ENCODE measurements around the gene EMX2.

EMX2 gene

DNA sequence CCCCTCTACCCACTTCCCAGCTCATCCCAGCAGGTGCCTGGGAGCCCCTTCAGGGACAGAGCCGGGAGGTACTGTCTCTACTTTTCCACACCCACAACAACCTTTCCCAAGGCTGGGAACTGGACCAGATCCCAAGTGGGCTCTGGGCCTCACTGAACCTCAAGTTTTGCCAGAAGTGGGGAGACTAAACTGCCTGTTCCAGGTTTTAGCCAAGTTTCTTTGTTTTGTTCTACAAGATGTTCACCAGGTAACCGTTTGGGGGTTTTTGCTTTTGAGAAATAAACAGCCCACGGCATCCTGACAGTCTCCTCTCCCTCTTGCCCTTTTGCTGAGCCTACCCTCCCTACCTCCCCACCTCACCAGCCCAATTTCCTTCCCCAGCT, 10.6 kb upstream of the EMX2 start:
- DNase-seq (ENCODE audit: low read depth), result no peak

DNA sequence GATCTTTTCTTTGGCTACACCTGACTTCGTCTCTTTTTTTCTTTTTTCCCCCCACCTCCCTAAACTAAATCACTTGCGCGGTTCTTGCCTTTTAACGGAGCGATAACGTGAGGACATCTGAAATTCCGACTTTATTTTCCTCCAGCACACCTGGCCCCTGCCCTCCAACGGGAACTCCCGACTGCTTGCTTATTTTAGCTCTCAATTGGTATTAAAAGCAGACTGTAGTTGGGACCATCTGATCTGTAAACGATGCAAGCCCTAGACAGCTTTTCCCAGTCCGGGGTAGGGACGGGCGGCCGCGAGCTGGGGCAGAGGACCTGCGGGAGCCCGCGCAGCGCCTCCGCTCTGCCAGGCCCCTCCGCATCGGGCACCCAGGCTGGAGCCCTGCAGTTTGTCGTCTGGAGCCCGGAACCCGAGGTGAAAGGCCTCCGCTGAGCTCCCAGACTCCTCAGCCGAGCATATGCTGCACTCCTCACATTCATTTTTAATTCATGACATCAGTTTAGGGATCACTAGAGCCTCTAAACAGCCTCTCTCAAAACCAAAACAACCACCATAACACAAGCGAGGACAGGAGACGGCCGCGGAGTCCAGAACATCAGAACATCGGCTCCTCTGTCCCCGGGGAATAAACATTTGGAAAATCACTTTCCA, 10.0 kb upstream of the EMX2 start:
- no peak for DNase-seq (ENCODE audit: low read depth)

DNA sequence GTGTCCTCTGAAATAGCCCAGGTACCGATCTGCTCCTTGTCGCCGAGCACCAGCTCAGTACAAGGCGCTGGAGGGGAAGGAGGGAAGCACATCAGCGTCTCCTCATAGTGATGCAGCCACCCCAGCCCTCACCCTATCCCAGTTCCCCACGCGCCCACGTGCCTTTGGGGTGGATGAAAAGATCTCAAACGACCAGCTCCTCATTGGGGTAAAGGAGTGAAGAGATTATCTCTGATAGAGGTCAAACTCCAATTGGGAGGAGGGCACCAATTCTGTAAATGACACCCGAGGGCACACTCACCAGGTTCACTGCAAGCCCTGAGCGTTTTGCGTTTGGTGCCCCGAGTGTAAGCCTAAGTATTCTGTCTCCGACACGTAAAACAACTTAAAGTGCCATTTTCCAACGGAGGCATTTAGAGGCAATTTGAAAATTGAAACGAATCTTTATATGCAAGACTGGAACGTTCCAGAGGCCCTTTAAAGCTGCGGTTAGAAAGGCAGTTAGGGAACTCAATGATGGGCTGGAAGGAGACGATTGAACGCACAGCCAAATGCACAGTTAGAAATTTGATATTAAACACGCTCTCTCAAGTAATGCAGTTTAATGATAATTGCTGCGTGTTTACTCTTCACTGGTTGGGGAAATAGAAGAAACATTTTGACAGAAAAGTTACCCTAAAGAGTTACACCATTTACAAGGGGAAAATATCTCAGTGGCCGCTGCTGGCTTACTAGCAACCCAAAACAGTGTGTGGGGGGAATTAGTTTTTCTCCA, 8.9 kb upstream of the EMX2 start:
- no peak for DNase-seq (ENCODE audit: low read depth)

DNA sequence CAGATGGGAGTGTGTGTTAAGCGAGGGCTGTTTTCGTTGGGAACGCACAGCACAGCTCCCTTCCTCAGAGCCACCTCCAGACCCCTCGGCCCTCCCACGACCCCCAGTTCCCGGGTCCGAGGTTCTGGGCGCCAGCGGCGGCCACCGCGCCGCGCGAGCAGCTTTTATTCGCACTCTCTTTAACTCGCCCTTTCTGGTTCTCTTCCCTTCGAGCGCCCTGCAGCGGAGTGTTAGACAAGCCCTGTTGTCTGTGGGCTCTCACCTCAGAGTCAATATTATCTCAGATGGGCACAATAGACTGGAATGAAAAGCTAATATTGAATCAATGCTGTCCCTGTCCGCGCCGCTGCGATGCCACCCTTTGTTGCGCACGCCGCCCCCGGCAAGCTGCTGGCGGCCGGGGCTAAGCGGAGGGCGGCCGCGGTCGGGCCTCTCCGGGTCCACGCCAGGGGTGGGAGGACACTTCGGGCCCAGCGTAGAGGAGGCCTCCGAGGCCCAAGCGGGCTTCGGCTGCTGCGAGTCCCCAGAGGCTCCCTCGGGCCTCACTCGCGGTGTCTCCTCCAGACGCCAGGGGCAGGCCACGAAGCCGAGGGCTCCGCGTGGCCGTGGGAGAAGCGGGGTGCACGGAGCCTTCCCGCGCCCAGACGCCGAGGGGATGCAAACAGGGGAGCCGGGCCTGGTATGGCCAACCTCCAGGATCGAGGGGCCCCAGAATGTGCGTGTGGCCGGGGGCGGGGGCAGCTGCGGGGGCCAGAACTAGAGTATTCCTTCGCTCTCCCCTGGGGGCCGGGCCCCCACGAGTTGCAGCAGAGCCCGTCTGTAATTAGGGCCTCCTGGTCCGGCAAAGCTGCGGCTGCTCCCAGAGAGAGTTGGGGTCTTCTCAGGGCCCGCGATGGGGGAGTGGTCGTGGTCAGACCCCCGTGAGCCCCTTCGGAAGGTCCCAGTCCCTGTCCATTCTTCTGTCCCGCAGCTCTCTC, 7.9 kb upstream of the EMX2 start:
- DNase-seq (ENCODE audit: low read depth), result no peak

DNA sequence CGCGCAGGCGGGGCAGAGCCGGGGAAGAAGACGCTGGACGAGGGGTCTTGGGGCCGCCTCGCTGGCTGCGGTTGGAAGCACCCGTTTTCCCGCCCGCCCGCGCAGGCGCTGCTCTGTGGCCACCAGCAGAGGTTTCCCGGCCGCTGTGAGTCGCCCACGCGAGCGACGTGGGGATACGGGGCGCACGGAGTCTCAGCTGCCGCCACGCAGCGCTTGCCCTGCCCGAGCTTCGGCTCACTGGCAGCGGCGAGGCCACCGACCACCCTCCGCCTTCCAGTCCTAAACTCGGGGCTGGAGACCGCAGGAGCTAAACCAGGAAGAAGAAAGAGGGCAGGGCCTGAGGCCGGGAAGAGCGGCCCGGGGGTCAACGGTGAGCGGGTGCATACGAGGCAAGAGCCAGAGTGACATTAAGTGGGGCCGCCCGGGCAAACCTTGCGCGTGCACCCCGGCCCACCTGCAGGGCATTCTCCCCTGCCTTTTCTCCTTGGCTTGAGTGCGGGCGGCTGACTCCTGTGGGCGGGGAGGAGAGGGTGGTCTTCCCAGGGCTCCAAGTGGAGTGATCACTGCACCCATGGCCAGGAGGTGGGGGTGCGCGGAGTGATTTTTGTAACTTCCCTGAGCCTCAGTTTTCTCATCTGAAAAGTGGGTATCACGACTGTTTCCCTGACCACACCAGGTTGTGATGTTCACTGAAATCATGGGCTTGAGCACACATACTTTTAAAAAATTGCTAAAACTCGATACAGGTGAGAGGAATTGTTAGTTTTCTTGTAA, 7.1 kb upstream of the EMX2 start:
- no peak for DNase-seq (ENCODE audit: low read depth)

DNA sequence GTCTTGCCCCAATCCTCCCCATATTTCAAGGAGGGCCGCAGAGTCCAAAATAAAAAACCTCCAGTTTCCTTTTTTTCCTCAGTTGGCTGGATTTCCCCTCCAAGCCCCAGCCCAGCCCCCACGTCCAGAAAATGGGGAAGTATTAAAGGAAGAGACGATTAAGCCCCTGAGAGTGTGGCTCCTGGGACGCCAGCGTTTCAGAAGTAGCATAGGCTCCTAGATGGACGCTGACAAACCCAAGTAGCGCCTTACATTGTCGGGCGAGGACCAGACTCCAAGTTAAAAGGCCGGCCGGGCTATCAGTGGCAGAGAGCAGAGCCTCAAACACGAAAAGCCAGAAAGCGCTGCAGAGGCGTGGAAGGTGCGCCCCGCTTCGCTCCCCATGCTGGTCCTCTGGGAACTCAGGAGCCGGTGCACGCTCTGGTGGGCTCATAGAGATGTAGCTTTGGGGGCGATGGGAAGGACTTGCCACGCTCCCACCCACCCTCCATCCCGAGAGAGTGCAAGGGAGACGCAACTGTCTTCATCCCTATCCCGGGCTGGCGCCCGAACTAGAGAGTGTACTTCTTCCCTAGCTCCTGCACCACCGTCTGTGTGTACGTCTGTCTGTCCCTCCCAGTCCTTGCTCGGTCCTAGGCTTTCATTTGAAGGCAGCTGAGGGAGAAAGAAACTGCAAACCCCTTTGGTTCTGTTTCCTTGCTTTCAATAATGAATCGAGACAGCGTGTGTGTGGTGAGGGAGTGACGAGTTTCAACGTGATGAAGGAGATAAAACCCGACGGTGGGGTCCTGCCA, 6.3 kb upstream of the EMX2 start:
- no peak for DNase-seq (ENCODE audit: low read depth)

DNA sequence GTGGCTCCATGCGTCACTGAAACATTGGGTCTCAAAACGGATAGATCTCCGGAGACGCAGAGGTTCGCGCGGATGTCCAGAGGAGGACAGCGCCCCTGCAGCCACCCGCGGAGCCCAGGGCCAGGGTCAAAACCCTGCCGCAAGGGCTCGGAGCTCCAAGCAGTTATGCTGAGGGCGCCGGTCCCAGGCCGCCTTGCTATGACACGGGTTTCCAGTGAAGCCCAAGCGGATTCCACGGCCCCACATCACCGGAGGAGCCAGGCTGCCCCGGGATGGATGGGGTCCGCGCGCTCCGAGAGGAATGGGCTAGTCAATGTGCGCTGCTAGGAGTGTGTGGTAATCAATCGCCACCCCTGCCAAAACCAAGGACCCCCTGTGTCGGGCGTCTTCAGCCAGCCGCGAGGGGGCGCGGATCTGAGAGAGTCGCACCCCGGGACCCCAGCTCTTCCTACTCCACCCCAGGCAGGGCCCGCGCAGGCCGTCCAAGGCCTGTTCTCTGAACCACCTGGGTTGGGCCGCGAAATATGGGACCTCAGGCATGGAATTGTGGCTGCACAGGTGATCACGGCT, 5.6 kb upstream of the EMX2 start:
- no peak for DNase-seq (ENCODE audit: low read depth)

DNA sequence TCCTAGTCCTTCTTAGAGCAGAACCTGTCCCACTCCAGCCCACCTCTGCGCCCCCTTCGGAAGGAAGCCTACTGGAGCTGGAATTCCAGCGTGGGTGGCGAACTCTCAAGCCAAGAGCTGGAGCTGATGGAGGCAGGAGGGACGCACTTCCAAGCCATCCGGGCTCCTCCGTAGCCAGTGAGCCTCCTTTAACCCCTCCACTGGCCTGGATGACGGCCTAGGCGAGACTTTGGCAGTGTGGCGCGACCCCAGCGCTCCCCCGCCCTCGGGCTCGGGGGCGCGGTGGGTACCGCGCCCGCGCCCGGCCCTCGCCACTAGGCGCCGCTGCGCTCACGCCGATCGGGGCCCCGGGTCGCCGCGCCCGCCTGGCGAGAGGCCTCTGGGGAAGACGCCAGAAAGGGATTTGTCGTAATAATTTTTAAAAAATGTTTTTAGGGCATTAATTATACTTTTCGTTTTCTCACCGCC, 5.1 kb upstream of the EMX2 start:
- no peak for DNase-seq (ENCODE audit: low read depth)

DNA sequence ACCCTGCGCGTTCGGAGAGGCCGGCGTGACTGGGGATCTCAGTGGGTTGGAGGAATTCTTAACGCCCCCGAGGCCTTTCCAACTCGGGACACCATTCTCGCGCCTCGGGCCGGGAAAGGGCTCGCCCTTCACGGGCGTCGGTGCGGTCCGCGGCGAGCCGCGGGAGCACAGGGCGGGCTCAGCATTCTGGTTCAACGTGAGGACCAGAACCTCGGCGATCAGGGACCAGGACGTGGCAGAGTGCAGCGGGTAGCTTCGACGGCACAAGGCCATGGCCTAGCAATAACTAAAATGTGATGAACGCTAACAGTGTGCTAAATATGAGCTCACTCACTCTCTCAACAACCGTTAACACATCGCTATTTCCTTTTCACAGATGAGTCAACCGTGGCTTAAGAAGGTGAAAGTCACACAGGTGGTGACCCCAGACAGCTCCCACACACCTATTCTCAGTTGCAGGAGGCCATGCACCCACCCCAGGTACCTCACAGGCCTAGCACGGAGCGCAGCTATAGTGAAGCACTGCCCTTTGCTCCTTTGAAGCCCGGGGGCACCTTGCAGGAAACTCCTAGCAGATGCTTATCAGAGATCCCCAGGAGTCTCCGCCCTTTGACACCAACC, 4.5 kb upstream of the EMX2 start:
- no peak for DNase-seq (ENCODE audit: low read depth)

DNA sequence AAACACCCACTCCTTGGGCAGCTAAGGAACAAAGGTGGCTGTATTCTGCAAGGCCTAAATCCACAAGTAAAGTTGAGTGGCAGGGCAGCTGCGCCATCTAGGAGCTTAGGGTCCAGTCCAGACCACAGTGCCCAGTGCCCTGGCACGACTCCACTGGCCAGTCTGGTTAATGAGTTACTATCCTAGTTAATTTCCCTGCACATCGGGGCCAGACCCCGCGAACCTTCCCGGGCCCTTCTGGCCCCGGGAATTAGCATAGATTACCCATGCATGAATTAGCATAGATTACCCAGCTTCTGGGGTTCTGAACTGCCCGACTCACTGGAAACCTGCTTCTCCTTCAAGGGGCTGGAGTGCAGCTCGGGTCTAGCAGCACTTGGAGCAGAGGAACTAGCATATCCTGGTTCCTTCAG, 3.2 kb upstream of the EMX2 start:
- no peak for DNase-seq (ENCODE audit: low read depth)

DNA sequence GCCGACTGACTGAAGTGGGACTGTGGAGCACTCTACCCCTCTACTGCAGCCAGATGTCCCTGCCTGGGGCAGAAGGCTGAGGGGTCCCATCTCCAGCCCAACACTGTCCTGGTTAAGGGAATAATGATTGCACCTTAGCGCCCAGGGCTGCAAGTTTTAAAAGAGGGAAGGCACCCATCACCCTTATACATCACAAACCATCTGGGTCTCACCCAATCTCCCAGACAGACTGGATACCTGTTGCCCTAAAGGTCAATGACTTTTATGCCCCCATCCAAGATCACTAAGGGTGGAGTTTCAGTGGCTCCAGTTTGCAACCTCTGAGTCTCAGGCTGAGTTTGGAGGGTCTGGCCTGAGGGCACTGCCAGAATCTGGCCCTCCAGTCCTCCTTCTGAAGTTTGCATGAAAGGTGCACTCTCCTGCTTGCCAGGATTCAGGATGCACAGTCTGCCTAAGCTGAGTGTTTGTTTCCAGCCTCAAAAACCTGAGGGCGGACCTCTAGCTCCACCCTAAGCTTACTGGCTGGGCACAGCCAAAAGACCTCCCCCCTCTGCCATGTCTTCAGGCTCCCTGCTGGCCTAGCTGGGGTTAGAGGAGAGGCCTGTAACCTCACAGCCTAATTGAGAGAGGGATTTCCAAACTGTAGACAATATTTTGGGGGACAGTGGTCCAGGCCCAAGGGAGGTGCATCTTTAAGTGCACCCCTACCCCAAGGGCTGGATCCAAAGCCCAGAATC, 2.5 kb upstream of the EMX2 start:
- DNase-seq (ENCODE audit: low read depth), result no peak

DNA sequence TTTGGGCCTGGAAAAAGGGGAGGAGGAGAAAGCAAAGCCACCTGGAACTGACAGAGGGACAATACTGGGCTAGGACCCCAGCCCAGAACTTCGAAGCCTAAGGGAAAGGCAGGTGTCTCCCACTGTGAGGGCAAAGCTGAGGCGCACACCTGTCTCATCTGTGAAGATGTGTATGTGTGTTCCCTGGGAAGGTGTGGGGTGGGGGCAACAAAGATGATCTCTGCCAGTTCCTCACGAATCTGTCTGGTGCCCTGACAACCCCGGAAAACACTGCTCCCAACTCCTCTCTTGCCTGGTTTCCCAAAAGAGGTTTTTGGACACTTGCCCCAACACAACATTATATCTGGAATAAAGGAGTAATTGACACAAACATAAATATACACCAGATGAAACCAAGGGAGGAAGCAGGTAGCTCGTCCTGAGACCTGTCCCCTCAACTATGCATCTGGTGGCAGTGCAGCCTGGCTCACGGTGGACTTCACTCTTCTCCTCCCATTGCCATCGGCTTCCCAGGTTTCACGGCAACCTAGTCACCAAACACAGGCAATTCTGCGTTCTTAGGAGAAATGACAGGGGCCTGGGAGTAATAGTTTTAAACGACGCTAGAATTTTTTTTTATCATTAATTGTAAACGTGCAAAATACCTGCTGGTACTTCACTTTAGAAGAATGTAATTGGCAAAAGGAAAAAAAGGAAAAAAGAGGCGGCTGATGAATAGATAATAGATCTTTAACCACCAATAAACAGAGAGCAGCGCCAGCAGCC, 1.7 kb upstream of the EMX2 start:
- no peak for DNase-seq (ENCODE audit: low read depth)

DNA sequence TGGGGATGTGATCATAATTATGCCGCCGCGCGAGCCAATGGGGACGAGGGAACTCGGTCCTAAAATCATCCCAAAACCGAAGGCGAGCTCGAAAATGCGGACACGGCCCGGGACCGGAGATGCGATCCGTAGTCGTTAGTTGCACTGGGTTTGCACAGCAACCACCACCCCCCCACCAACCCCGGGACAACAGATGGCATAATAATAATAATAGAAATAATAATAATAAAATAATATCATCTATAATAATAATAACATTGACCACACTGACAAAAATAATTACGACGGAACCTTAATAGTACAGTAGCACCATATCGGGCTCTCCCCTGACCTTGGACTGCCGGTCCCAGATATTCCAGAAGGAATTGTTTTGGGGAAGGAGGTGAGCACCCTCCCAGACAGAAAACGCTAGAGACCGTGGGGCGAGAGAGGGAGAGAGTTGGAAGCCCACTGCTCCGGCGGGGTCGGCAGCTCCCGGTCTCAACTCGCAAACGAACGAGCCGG, 1.1 kb upstream of the EMX2 start:
- peak; percentile 87 for DNase-seq (ENCODE audit: low read depth)

DNA sequence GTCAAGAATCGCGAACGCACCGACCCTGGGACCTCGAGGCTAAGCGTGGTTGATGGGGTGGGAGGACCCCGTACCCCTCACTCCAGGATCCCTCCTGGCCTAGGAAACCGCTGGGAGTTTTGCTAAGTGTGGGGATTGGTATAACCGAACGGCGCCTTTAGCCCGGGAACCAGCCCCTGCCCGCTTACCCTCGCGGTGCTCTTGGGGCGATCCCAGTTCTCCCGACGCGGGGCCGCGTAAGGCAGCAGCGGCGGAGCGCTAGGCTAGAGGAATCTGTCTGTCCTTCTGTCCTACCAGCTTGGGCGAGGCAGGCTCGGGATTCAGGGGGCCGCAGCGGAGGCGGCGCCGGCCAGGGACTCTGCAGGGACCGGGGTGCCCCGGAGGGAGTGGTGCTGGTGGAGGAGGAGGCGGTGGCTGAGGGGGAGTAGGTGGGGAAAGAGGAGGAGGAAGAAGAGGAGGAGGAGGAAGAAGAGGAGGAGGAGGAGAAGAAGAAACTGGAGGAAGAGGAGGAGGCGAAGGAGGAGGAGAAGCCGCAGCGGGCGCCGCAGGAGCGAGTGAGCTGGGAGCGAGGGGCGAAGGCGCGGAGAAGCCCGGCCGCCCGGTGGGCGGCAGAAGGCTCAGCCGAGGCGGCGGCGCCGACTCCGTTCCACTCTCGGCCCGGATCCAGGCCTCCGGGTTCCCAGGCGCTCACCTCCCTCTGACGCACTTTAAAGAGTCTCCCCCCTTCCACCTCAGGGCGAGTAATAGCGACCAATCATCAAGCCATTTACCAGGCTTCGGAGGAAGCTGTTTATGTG, 439 bp upstream of the EMX2 start:
- peak; percentile 92 for DNase-seq (ENCODE audit: low read depth)

DNA sequence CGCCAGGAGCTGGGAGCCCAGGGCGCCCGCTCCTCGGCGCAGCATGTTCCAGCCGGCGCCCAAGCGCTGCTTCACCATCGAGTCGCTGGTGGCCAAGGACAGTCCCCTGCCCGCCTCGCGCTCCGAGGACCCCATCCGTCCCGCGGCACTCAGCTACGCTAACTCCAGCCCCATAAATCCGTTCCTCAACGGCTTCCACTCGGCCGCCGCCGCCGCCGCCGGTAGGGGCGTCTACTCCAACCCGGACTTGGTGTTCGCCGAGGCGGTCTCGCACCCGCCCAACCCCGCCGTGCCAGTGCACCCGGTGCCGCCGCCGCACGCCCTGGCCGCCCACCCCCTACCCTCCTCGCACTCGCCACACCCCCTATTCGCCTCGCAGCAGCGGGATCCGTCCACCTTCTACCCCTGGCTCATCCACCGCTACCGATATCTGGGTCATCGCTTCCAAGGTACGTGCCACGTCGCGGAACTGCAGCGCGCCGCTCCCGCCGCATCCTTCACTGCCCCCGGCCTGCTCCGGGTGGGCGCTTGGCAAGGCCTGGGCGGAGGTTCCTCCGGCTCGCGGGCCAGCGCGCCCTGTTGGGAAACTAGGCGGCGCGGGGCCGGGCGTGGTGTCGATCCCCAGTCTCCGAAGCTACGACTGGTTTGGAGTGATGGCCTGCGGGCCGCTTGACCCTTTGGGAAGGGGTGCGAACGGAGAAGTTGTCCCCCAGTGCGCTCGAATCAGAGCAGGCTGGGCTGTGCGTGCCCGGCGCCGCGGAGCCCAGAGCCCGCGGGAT, 868 bp downstream of the EMX2 start:
- no peak for DNase-seq (ENCODE audit: low read depth)

DNA sequence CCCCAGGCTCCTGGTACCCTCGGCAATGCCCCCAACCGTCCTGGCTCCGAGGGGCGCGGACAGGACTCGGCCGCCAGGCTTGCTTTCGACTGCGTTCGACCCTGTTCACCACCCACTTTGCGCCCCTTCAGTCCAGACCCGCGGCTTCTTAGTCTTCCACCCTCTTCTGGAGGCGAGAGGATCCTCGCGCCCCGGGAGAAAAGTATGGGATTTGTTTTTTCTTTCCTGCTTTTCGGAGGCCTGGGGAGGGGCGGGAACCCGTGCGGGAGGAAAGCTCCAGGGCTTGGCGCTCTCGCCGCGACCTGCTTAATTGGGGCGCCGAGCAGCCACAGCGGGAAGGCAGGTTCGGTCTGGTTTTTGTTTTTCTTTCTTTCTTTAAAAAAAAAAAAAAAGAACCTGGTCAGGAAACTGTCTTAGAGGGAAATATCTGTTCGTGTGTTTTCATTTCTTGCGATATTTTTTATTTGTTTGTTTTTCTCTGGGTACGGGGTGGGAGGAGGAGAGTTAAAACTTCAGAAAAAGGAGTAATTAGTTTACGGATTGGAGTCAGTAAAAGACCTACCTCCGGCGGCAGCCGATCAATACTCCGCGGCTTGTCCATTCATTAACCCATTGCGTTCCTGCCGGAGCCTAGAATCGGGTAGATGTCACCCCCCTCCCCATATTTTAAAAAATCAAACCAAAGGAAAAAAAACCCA, 1.6 kb downstream of the EMX2 start:
- DNase-seq (ENCODE audit: low read depth), result no peak
